Left ventricle myocardium superior (tissue), 1 donor: ENCODE results near the gene SST. TPM values are rescaled to one million over a fixed set of nuclear protein-coding genes. Genes with fewer than 3 reads are reported as not detected.

ENCODE experiments used
- ATAC-seq: fragments of 200-7000 bp; cut with Tn5 transposase; one replicate; pipeline ENCODE4 v1.9.1; 2020; ENCODE audit warnings: mild to moderate bottlenecking, moderate library complexity
- DNase-seq: peaks from one replicate; pipeline ENCODE4 v3.0.0-alpha.2; 2020
- intact Hi-C: fragments of 100-400 bp; cut with micrococcal nuclease; formaldehyde crosslinking; loops from one replicate; pipeline ENCODE4 v1.11.0; 2022
- long read RNA-seq: library from polyadenylated mRNA; unstranded; transcript quantifications from one replicate; pipeline ENCODE4 v2.0.0, GENCODE V29; 2021
- total RNA-seq: library from RNA; stranded (reverse); fragmentation: NEBNext Ultra II Directional; extraction: Animal tissue kit (Norgen Biotek cat#: 25700); gene quantifications from one replicate; pipeline ENCODE4 v1.2.1, GENCODE V29; 2021
- donor health status: DM: no; HTN: yes; CAD: no; lungs with severe emphysema.

The SST gene
- not detected for total RNA-seq
- long read RNA-seq: 0 reads

GRCh38 chr3:187669675-187670504 lies at the start of gene SST:
SST (minus strand) TSS chr3:187670394; CDS start chr3:187670291, 103 bp downstream.
- intact Hi-C loops: no loop called here
- DNase-seq: peak; percentile 53
- ATAC-seq: peak; percentile 71

DNA sequence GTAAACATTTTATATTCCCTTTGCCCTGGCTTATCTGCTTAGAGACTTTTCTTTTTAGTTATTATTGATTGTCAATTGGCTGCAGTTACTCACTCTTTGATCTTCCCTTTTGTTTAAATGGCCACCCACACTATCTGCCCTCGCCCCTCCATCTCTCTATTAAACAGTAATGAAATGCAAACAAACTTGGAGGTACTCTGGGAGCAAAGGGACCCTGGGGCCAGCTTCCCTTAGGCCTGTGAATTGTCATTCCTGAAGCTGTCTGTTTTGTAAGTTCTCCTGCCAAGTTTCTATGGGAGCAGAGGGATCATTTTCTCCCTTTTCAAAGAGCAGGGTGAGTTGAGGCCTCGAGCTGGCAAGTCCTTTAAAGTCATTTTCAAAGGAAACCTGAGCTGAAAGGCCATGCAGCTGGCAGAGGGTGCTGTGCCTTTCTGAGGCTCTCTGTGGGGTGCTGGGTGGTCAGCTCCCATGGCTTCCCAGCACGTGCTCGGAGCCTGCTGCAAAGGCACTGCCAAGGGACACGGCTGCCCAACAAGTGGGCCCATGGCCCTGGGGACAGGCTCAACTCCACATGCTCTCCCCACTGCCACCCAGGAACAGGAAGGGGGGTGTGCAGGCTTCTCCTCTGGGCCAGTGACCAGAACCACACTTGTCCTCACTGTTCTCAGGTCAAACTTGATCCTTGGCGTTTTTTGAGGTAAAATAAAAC lies 49.6 kb upstream of the SST start:
- DNase-seq (no peak), ATAC-seq (peak; percentile 59)
- intact Hi-C loops: no loop called here

DNA sequence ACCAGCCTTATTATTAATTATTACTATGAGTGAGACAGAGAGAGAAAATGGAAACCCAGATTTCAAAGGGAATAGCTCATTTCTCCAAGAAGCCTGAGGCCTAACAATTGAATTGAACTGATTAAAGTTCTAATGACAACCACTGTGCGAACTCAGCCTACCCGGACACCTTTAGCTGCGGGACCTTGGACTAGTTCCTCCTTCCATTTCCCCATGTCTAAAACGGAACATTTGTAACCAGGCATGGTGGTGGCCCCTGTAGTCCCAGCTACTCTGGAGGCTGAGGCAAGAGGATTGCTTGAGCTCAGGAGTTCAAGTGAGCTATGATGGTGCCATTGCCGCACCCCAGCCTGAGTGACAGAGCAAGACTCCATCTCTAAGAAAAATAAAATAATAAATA lies 48.6 kb upstream of the SST start:
- no peak for ATAC-seq
- no peak for DNase-seq
- intact Hi-C loops: no loop called here

DNA sequence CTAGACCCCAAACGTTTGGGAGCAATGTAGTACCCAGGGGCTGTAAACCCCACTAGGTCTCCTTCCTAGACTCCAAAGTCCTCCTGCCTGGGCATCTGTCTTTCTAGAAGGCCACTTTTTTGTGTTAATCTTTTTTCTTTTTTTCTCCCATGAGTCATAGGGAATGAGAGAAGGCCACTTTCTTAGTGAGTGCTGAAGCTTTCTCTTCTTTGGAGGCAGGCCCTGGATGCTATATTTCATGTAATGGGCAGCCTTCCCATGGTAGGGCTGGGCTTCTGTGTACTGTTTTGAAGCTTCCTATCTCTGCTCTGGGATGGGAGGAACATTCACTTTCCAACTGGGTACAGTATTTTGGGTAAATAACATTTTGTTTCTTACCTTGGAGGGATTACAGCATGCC lies 47.4 kb upstream of the SST start:
- no peak for DNase-seq
- intact Hi-C loops: no loop called here
- no peak for ATAC-seq

DNA sequence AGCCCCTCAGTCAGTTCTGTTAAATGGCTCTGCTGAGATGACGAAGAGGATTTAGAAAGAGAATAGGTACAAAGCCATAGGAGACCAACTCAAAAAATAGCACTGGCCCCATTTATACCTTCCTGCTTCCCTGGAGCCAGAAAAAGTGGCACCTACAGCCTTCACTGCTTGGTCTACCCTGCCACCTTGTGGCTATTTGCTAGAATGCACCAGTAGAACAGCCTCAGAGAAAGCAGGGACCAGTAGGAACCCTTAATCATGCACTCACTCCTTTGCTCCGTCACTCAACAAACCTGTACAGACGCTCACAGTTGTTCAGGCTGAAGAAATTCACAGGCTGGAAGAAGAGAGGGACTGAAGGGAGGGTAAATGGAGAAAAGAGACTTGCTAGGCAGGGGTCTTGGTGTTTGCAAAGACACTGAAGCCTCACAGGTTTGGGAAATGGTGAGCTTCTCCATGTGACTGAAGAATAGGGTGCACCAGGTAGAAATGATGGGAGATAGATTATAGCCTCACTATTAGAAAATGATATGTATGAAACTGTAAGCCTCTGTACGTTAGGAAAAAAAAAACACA lies 44.3 kb upstream of the SST start:
- intact Hi-C loops: no loop called here
- ATAC-seq (peak; percentile 92), DNase-seq (peak; percentile 50)

DNA sequence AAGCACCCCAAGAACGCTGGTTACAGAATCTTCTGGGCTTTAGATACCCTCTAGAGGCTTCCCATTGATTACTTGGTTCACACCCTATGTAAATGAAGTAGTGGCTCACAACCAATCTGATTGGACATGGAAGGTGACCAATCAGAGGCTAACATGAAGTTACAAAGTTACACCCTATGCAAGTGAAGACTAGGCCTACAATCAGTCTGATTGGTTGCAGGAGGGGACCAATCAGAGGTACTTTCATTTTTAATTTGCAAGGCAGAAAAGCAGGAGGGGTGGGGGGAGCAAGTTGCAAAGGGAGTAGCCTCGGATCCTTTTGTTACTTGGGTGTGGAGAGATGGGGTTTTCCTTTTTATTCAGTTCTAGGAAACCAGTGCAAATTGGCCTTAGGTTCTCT lies 43.3 kb upstream of the SST start:
- DNase-seq (no peak), ATAC-seq (peak; percentile 68)
- intact Hi-C loops: no loop called here

GRCh38 chr3:187709155-187709554 lies 39.0 kb upstream of the SST start:
- DNase-seq (no peak), ATAC-seq (no peak)
- intact Hi-C loops: no loop called here

DNA sequence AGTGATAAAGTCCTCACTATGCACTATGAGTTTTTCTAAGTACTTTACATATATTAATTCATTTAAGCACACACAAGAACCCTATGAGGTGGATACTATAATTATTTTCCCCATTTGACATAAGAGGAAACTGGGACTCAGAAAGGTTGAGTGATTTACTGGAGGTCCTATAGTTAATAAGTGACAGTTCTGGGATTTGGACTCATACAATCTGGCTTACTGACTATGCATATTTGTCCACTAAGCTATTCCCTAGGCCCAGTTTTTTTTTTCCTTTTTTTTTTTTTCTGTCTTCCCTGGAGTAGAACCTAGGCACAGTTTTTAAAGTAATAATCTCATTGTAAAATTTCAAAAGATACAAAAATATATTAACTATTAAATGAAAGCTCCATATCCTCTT lies 38.5 kb upstream of the SST start:
- no peak for DNase-seq
- no peak for ATAC-seq
- intact Hi-C loops: no loop called here

DNA sequence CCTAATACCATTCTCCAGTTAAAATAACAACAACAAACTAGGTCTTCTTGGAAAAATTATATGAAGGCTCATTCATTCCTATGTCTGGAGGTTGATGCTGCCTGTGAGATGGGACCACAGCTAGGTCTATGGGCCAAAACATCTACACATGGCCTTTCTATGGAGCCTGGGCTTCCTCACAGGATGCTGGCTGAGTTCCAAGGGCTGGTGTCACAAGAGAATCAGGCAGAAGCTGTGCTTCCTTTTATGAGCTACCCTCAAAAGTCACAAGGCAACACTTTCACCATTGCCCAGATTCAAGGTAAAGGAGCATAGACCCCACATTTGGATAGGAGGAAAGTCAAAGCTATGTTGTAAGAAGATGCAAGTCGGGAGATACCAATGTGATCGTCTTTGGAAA lies 36.8 kb upstream of the SST start:
- DNase-seq: no peak
- intact Hi-C loops: no loop called here
- ATAC-seq: peak; percentile 27

GRCh38 chr3:187705164-187705563 lies 35.0 kb upstream of the SST start:
- DNase-seq: no peak
- peak; percentile 91 for ATAC-seq
- intact Hi-C loops: no loop called here

GRCh38 chr3:187702507-187703033 lies 32.4 kb upstream of the SST start, which contains the start of gene RTP2:
RTP2 (minus strand) TSS chr3:187702557; CDS start chr3:187702128, 429 bp downstream.
- intact Hi-C loops: no loop called here
- ATAC-seq: no peak

DNA sequence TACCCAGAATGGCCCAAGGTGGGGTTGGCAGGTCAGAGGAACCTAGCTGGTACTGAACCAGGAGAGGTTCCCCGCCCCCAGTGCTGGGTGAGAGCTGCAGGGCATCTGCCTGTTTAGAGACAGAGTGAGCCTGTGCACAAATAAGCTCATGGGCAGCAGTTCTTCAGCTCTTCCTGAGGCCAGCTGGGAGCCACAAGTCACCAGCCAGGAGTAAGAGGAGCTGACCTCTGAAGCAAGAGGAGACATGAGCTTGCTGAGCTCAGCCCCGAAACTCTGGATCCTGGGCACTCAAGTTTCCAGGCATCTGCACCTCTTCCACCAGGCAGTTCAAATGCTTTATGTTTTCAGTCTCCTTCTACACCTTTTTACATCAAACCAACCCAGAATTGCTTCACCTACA lies 30.1 kb upstream of the SST start:
- DNase-seq (no peak), ATAC-seq (no peak)
- intact Hi-C loops: no loop called here

More at GRCh38 chr3:187702507-187703033, 32.4 kb upstream of the SST start, which contains the start of gene RTP2:
- DNase-seq: no peak

DNA sequence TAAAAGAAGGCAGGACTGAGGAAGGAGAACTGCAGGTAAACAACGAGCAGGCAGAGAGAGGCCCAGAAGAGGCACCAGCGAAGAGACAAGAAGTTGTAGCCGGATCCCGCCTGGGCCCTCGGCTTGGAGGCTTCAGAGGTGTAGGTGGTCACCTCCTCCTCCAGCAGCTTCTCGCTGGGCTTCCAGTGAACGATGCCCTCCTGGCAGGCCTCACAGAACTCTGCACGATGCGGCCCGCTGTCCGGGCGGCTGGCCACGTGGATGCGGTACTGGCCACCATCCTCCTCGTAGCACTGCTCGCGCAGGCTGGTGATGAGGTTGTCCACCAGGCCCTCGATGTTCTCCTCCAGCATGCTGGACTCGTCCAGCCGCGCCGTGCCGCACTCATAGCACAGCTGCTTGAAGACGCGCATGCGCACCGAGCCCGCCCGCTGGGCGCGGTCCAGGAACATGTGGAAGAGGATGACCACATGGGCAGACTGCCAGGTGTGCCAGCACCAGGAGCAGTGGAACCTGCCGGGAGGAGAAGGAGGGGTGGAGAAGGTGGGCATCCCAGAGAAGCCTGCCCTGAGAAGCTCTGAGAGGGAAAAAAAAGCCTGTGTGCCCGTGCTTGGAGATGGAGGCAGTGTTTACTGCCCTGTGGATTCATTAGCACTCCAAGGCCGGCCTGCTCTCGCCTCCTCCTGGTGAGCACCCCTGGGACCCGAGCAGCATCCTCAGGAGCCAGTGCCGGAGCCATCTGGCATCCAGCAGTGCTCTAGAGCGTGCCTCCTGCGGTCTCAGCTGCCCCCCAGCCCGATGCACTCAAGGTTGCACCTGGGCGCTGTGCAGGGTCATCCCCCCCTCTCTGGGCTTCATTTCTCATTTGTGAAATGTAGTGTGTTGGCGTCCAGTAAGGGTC lies 28.6 kb upstream of the SST start:
- no peak for DNase-seq

DNA sequence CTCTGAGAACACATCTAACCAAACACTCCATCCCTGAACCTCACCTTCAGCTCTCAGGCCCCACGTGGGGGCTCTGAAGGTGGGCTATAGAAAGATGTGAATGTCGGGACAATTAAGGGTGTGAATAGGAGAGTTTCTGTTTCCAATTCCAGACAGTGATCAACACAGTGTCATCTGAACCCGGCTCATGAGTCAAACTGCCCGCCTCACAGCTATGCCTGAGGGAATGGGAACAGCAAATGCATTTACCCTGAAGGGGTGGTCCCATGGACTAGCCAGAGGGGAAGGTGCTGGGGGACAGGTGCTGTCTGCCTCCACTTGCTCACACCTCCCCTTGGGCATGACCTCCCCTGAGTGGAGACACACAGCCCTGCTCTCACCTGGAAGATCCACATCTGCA lies 25.8 kb upstream of the SST start:
- intact Hi-C loops: no loop called here
- ATAC-seq (no peak), DNase-seq (no peak)

More for the DNA sequence above, 28.6 kb upstream of the SST start:
- ATAC-seq: no peak
- intact Hi-C loops: no loop called here

- intact Hi-C loops: no loop called here
- peak; percentile 35 for DNase-seq
- ATAC-seq: peak; percentile 74
Measured at GRCh38 chr3:187695449-187695848, 25.3 kb upstream of the SST start.

GRCh38 chr3:187694801-187695200 lies 24.6 kb upstream of the SST start:
- intact Hi-C loops: no loop called here
- DNase-seq (no peak), ATAC-seq (peak; percentile 64)

GRCh38 chr3:187693431-187693830 lies 23.2 kb upstream of the SST start:
- intact Hi-C loops: no loop called here
- DNase-seq: no peak
- no peak for ATAC-seq

GRCh38 chr3:187689984-187690383 lies 19.8 kb upstream of the SST start:
- ATAC-seq: no peak

More at GRCh38 chr3:187689984-187690383, 19.8 kb upstream of the SST start:
- DNase-seq: no peak
- intact Hi-C loops: loop anchor here (10.0 kb wide), 1 partner anchor 475 kb away; no protein-coding TSS in a partner anchor
